ENCODE results near the gene NR1D2.

Gene NR1D2

DNA sequence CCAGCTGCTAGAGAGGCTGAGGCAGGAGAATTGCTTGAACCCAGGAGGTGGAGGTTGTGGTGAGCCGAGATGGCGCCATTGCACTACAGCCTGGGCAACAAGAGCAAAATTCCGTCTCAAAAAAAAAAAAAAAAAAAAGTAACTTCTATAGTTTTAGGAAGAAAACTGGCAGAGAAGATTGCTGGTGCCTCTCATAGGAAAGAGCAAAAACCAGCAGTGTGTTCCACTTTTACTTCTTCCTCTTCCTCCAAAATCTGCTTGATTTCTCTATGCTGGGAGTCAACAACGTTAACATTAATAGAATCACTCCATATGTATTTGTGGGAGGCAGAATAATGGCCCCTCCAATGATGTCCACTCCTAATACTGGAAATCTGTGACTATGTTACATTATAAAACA is 12.5 kb upstream of the NR1D2 start:
- no peak for DNase-seq

DNA sequence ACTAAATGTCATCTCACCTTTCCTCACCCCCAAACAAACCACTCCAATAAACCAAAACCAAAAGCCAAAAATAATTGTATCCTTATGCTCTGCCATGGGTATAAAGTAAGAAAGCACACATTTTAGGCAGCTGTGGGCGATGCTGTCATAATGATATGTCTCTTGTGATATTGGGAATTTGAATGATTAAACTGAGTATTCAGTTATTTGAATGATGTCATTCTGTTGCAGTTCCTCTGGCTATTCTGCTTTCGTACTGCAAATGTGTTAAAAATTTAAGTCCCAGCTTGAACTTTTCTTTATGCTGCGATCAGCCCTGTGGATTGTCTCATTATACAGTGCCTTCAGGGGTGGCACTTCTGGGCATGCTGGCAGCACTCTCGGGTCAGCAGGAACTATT is 10.8 kb upstream of the NR1D2 start:
- no peak for DNase-seq

DNA sequence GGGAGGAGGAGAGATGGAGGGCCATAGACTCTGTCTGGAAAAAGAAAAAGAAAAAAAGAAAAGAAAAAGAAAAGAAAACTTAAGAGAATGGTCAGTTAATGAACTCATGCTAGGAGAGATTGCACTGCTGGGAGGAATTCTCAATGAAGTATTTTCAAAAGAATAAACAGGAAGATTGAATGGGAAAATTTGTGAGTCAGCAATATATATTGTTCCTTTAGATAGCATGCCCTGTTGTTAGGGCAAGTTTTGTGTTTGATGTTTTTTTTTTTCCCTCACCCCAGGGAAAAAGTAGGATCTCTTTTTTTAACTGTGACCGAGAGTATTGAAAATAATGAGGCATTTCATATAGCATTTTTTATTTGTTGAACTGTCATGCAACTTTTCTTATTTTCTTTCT is 7.8 kb upstream of the NR1D2 start:
- no peak for DNase-seq

DNA sequence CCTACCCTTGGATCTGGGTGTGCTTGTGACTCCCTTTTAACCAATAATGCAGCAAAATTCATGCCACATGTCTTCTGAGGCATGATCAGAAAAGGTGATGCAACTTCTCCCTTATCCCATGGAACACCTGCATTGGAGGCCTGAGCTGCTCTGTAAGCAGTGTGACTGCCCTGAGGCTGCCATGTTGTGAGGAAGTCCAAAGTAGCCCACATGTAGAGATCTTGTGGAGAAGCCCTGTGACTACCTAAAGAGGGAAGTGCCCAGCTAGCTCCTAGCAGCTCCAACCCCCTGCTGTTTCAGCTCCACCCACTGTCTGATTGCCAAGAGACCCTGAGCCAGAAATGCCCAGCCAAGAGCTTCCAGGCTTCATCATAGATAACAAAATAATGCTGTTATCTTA is 6.4 kb upstream of the NR1D2 start:
- no peak for DNase-seq

DNA sequence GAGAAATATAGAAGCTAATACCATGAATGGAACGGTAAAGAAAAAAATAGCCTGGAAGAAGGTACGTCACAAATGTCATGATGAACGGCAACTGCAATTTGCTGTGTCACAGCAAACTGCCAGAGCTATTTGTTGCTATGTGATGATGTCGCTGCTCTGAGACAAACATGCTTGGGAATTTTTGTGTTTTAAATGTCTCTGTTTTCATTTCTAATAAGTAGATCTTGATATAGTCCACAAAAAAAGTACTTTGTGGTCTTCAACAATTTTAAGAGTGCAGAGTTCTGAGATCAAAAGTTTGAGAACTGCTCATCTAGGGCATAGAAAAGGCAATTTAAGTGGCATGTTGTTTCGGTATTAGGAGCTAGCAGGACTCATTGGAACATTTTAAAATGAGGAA is 4.3 kb upstream of the NR1D2 start:
- no peak for DNase-seq

DNA sequence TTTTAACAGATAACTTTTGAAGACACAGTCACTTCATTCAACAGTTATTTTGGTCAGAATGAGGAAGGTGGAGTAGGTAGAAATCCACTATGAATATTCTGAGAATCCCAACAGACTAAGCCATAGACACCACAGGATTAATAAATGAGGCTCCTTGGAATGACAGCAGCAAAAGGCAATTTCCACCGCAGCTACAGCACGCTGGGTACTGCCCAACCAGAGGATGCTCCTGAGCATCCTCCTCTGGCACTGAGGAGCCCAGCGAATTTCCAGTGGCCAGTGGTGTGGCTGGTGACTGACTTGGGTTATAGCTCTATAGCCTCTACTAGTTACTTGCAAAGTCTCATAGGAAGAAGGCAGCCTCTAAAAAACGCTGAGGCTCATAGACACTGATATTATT is 3.6 kb upstream of the NR1D2 start:
- DNase-seq, result no peak

DNA sequence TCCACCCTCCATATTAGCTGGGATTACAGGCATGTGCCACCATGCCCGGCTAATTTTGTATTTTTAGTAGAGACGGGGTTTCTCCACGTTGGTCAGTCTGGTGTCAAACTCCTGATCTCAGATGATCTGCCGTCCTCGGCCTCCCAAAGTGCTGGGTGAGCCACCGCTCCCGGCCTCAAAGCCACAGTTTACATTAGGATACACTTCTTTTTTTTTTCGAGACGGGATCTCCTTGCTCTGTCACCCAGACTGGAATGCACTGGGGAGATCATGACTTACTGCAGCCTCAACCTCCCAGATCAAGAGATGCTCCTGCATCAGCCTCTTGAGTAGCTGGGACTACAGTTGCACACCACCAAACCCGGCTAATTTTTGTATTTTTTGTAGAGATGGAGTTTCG is 2.5 kb upstream of the NR1D2 start:
- DNase-seq, result no peak

DNA sequence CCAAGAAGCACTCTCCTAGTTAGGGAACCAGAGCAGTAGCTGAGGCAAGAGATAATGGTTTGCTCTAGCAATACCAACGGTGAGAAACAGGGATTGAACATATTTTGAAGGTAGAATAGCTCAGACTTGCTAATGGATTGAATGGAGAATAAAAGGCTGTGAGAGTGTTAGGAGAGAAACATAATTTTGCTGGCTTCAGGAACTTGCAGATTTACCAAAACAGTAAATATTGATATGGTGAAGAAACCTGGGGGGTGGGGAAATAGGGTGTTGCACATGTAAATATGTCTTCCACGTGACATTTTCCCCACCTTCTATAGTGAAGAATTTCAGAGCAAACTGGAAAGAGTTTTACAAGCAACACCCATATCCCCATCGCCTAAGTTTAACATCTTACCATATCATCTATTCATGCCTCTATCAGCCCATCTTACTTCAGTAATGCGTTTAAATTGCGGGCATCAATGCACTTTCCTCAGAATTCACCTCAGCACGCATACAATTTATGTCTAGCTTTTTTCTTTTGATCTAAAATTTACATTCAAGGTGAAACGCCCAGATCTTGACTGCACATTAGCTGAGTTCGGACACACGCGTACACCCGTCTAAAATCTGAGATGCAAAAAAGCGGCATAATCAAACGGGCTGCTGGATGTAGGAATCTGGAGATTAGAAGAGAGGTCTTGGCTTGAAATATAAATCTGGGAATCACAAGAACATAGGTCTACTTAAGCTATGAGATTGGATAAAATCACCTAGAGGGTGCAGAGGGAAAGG is 891 bp upstream of the NR1D2 start:
- DNase-seq, result no peak

DNA sequence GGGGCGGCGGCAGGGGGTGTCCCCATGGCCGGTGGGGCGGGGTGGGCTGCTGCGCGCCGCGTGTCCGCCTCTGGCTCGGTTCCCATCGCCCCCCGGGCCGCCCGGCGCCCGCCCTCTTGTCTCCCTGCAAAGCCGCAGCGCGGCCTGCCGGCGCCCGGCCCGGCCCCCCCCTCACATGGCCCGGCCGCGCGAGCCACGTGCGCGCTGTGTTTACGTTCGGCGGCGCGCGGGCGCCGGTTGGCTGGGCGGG is 502 bp downstream of the NR1D2 start:
- DNase-seq, result no peak

DNA sequence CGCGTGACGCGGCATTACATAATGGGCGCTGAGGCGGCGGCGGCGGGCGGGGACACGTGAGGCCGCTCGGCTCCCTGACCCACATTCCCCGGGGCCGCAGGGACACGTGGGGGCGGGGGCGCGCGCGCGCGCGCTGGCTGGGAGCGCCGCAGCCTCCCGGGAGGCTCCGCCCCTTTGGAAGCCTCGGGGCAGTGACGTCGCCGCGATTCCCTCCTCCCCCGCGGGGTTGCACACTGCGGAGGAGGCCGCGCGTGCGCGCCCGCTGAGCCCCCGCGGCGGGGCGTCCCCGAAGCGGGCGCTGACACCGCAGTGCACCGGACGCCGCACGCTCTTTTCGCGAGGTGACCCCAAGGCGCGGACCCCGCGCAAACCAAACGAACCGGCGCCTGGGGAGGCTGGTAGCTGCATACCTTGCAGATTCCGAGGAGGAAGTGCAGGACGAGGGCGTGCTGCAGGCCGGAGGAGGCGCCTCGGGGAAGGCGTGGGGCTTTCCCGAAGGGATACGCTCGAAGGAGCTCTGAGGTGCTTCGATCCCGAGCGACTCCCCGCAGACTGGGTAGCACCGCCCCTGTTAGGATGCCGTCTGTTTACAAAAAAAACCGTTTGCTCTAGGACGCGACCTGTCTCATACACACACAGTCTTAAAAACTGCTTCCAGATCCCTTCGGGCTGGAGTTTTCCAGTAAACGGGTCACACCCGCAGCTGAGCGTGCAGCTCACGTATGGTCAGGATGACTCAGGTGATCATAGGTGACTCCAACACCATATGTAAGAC is 1.0 kb downstream of the NR1D2 start:
- DNase-seq, result peak; percentile 98

DNA sequence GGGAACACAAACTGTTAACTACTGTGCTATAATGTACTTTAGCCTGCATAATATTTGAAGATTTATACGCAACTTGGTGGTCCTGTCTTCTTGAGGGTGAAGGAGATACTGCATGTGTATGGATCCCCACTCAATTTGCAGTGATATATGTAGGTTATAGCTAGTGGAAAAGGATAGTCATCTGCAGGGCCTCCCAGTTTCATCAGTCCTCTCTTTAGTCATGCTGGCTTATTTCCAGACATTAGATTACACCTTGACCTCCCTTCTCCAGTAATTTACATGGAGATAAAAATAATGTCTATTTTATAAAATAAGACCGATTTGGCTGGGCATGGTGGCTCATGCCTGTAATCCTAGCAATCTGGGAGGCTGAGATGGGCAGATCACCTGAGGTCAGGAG is 3.7 kb downstream of the NR1D2 start:
- DNase-seq, result no peak

DNA sequence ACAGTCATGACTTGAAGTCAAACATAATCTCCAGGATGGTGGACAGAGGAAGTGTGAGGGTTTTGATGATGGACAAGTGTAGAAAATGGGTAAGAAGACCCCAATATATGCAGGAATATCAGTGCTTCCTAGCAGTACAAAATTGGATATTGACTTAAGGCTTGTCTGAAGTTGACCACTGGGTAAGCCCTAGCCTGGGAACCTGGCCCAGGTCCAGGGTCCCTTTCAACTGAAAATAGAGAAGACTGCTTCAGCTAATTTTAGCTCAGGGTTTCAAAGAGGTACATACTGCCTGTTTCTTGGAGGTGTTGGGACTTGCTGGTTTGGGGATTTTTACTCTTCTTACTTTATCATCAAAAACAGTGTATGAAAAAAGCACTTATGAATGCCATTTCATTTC is 4.7 kb downstream of the NR1D2 start:
- no peak for DNase-seq

DNA sequence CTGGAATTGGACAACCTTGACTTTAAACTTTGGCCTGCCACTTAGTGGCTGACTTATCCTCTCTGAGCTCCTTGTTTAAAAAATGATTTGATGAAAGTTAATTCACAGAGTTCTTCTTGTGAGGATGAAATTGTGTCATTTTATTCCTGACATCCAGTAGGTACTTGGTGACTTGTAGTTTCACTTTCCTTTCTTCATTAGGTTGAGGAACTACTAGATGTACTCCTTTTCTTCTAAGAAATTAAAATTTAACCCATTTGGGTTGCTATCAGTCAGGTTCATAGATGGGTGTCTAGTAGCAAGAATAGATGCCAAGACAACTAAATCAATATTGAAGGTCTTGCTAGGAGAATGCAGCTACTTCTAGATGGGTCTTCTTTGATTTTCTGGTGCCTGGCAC is 5.2 kb downstream of the NR1D2 start:
- peak; percentile 11 for DNase-seq

DNA sequence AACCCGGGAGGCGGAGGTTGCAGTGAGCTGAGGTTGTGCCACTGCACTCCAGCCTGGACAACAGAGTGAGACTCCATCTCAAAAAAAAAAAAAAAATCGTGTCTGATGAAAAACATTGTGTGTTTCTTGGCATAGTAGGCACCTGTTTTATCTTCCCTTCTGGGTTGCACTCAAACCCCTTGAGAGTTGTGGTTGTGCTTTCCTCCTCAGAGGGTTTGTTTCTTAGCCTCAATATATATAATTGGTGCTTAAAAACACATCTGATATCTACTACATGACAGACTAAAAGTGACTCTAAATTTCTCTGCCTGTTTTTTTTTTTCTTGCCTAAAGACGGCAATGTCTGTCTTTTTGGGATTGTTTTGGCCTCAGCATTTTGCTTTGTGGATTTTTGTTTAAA is 7.6 kb downstream of the NR1D2 start:
- DNase-seq, result no peak

DNA sequence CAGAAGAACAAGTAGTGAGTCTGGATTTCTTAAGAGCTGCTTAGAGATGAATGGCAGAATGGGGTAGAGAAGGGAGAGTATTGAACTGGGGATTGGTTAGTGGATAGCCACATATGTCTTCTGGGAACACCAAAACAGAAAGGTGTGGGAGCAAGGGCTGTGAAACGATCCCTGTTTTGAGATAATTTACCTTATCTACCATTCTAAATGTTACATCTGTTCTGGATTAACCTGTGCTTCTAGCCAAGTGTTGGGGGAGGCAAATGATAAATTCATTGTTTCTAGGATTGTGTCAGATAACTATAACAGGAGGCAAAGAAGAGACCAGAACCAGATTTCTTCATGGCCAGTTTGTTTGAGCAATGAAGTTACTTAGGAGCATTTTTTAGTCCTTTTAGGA is 8.4 kb downstream of the NR1D2 start:
- DNase-seq, result no peak

DNA sequence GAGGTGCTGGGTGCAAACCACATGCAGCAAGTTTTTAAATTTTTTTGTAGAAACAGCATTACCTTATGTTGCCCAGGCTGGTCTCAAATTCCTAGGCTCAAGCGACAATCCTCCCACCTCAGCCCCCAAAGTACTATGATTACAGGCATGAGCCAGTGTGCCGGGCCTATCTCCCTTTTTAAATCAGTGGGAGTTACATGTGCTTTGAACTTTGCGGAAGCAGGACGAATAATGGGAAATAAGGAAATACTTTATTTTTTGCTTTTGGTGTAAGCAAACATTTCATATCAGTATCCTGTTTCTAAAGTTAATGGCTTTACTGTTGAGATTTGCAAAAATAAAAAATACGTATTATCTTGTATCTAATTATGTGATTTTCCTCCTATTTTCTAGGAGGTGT is 9.1 kb downstream of the NR1D2 start:
- no peak for DNase-seq

DNA sequence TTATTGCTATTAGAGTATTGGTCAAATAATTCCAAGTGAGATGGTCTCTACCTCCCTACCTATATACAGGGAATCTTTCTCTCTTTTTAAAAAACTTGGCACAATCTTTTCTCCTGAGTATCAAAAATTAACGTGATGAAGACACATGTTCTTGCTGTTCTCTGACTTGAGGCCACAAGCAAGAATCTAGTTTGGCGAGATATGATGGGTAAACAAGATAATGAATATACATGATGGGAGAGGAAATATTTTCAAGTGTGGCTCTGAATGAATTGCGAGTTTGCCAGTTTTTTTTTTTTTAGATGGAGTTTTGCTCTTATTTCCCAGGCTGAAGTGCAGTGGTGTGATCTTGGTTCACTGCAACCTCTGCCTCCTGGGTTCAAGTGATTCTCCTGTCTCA is 11.6 kb downstream of the NR1D2 start:
- no peak for DNase-seq

DNA sequence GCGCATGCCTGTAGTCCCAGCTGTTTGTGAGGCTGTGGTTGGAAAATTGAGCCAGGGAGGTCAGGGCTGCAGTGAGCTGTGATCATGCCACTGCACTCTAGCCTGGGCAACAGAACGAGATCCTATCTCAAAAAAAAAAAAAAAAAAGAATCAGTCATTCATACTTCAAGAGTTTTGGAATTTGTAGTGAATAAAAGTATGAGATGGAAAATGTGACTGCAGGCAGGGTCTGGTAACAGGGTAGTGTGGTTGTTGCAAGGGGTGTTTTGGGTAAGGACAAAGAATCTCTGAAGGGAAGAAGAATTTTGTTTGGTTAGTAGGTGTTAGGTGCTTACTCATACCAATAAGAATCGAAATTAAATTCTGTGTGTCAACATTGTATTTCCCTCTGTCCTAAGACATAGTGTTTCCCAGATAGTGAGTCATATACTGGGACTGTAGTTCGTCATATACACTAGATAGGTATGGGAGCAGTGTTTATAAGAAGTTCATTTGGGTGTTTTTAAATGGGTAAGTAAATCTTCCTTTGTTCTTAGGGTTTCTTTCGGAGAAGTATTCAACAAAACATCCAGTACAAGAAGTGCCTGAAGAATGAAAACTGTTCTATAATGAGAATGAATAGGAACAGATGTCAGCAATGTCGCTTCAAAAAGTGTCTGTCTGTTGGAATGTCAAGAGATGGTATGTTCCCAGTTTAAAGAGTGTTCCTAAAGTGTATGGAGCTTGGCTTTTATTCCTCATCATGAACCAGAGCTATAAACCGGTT is 14.2 kb downstream of the NR1D2 start:
- DNase-seq, result no peak

DNA sequence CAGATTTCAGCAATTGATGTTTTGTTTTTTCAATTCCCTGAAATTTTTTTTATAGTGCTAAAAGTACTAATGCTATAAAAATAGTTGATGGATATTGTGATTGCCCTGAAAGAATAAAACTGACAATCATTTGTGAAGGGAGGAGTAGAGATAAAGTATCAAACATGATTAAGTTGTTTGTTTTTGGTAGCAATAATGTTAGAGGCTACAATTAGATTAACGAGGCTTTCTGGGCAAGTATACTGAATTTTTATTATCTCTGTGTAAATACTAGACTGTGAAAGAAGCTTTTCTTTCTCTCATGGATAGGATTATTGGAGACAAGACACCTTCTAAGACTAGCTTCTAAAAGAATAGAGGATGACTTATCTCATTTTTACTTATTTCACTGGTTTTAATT is 15.6 kb downstream of the NR1D2 start:
- no peak for DNase-seq

DNA sequence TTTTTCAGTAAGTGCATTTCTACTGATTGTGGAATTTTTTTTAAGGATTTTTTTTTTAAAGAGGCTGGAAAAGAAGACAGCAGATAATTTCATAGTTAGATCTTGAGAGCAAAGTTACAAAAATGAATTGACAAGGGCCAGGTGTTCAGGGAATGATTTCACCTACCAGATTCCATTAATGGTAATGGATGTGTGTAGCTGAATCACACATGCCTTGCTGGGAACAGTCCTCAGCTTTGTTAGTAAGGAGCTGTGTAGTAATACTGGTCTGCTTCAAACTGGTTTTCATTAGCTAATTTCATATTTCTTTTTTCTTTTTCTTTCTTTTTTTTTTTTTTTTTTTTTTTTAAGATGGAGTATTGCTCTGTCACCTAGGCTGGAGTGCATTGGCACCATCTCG is 16.0 kb downstream of the NR1D2 start:
- DNase-seq, result no peak

DNA sequence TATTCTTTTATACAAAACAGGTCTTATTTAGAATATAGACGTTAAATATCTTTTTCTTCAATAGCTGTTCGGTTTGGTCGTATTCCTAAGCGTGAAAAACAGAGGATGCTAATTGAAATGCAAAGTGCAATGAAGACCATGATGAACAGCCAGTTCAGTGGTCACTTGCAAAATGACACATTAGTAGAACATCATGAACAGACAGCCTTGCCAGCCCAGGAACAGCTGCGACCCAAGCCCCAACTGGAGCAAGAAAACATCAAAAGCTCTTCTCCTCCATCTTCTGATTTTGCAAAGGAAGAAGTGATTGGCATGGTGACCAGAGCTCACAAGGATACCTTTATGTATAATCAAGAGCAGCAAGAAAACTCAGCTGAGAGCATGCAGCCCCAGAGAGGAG is 16.8 kb downstream of the NR1D2 start:
- no peak for DNase-seq

DNA sequence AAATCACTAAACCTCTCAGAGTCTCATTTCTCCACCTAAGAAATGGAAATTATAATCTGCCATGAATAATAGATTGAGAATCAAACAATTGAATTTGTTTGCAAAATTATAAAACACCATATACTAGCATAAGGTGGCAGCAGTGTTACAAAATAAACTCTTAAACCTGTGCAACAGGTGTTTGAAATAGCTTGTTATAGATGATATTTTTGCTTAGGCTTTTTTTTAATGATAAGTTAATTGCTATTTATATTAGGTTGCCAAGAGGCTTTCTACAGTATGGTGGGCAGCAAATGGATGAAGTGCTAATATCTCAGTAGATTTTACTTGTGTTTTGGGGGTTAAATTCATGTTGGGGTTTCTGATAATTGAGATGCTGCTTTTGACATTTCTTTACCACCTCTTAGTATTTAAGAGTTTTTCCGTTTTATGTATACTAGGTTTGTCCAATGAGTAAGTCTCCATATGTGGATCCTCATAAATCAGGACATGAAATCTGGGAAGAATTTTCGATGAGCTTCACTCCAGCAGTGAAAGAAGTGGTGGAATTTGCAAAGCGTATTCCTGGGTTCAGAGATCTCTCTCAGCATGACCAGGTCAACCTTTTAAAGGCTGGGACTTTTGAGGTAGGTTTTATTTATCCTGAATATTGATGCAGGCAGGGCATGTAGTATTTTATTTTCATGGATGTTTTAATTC is 19.6 kb downstream of the NR1D2 start:
- no peak for DNase-seq

DNA sequence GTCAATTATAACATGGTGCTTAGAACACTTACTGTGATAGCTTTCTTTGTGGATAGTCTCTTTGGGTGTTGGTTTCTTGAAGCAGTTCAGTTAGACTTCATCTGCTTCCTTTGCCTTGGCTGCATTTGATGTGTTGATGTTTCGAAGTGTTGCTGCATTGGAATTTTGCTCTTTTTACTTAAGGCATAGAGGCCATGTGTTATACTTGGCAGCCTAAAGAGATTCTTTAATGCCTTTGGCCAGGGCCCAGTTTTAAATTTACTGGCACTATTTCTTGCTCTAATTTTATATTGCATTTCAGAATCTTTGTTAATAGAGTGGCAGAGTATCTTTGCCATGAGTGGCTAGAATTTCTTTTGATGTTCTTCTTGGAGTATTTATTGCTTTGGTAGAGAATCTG is 21.2 kb downstream of the NR1D2 start:
- no peak for DNase-seq

Data from CD4-positive, alpha-beta T cell treated with Interleukin-17A for 1 hour (primary cell).